AG09309 (cell line): ENCODE measurements around the gene NFYB.

ENCODE experiments used
- DNase-seq: peaks from one replicate; pipeline ENCODE4 v3.0.0-alpha.2; 2010; ENCODE audit warnings: low read depth
- H3K4me3 ChIP-seq: 2 replicates; pipeline ENCODE4 v1.5.1; 2011; ENCODE audit warnings: mild to moderate bottlenecking, low read depth, low read length, moderate library complexity; ENCODE audit not compliant: control insufficient read depth
- CTCF ChIP-seq: IDR thresholded peaks from 2 replicates; pipeline ENCODE4 v1.5.1; 2011; ENCODE audit warnings: mild to moderate bottlenecking, low read depth, low read length, inconsistent platforms; ENCODE audit not compliant: insufficient read depth, control insufficient read depth; ENCODE audit errors: missing control alignments

Gene NFYB

GRCh38 chr12:104143002-104143401 lies 5.0 kb upstream of the NFYB start:
- no peak for DNase-seq
- no peak for TF ChIP-seq CTCF
- H3K4me3 ChIP-seq = no peak overlapping the region

GRCh38 chr12:104142543-104142942 lies 4.5 kb upstream of the NFYB start:
- no peak for TF ChIP-seq CTCF
- no peak overlapping the region for H3K4me3 ChIP-seq
- DNase-seq = no peak

GRCh38 chr12:104138797-104139152 lies 765 bp upstream of the NFYB start:
- H3K4me3 ChIP-seq = no peak overlapping the region; the same call in 1 of the 2 replicates
- no peak for TF ChIP-seq CTCF
- no peak for DNase-seq

- peak overlapping the region; percentile 70 for H3K4me3 ChIP-seq
- DNase-seq = no peak
- TF ChIP-seq CTCF = no peak
Measured at GRCh38 chr12:104137001-104137901, 759 bp downstream of the NFYB start.

- no peak for TF ChIP-seq CTCF
- DNase-seq = no peak
- H3K4me3 ChIP-seq = peak overlapping the region; percentile 70
Measured at GRCh38 chr12:104136577-104136976, 1.4 kb downstream of the NFYB start.

- TF ChIP-seq CTCF = no peak
- H3K4me3 ChIP-seq = no peak overlapping the region
- no peak for DNase-seq
Measured at GRCh38 chr12:104134882-104135281, 3.1 kb downstream of the NFYB start.

GRCh38 chr12:104133866-104134265 lies 4.1 kb downstream of the NFYB start:
- no peak for TF ChIP-seq CTCF
- DNase-seq = no peak
- H3K4me3 ChIP-seq = no peak overlapping the region
